Head of caudate nucleus (tissue), 42 donors: Measurements from ENCODE around the gene PLPPR1.
"Not testable (repeated sequence)": the region's sequence is repeated elsewhere in the genome, so short reads cannot be mapped to it uniquely, and the experiment has no call there.

ENCODE experiments used
- DNase-seq, 42 donors: peaks; one replicate each; pipeline versions ENCODE4 v3.0.0 to v3.0.0-alpha.2; 2020 to 2021; ENCODE audit warnings: mixed read lengths in 7 of 42
- intact Hi-C: fragments of 100-400 bp; cut with DNase I; formaldehyde crosslinking; loops from one replicate; pipeline ENCODE4 v1.15.0; 2022

The PLPPR1 gene

DNA sequence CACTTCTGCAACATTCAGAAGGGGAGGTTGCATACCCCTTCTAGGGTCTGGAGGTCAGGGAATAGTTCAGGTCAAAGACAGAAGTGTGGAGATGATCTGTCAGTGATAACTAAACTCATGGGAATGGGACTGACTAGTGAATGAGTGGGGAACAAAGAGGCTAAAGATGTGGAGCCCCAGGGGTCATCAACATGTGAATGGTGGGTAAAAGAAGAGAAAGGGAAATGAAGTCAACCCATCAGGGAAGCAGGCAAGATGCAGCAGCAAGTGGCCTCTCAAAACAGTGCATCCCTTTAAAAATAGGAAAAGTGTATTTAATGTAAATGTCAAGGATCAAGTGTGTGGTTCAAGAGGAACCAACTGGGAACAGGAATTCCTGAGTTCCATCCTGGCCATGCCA is 69.9 kb downstream of the PLPPR1 start:
- no peak for DNase-seq
- intact Hi-C loops = loop anchor here (10.0 kb wide), 1 partner anchor 384 kb away; no protein-coding TSS in a partner anchor

DNA sequence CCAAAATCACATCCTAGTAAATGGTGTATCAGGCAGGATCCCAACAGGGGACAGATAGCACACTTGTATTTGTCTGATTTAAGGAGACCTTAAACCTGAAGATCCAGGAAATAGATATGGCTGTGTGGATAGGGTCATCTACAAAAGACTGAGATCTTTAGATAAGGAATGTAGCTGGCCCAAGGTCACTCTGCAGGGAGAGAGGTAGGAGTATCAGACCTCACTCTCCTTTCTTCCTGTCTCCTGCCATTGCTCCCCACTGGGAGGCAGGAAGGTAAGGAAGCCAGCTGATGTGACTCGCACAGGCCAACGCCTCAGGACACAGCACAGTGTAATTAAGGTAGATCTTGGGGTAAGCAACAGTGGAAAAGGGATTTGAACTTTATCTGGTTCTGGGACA is 85.8 kb downstream of the PLPPR1 start:
- DNase-seq = no peak
- intact Hi-C loops = no loop called here

DNA sequence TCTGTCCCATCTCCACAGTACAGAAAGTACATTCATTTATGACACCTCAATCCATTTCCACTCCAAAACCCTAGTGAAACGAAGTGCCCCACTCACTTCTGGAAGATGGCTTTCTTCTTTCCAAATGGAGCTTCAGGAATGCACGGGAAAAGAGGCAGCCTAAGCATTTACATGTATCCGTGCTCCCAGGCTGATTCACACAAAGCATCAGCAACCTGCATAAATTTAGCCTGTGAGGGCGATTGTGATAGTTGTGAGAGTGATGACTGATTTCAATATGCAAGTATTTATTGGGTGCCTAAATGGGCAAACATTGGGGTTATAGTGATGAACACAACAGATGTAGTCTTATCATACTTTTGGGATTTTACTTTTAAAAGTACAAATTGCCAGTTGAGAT is 86.6 kb downstream of the PLPPR1 start:
- intact Hi-C loops = loop anchor here (5.0 kb wide), 3 partner anchors 88 to 197 kb away; partner anchors contain the start of gene PLPPR1
- peak in 7 of 42 donors; percentile 7 to 49 (median 20) for DNase-seq

DNA sequence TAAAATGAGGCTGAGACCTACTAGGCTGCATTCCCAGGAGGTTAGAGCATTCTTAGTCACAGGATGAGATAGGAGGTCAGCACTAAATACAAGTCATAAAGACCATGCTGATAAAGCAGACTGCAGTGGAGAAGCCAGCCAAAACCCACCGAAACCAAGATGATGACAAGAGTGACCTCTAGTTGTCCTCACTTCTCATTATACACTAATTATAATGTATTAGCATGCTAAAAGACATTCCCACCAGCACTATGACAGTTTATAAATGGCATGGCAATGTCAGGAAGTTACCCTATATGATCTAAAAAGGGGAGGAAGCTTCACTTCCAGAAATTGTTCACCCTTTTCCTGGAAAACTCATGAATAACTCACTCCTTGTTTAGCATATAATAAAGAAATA is 88.6 kb downstream of the PLPPR1 start:
- intact Hi-C loops = loop anchor here (5.0 kb wide), 3 partner anchors 90 to 195 kb away; partner anchors contain the start of gene PLPPR1
- peak in 1 of 42 donors; percentile 46 for DNase-seq

DNA sequence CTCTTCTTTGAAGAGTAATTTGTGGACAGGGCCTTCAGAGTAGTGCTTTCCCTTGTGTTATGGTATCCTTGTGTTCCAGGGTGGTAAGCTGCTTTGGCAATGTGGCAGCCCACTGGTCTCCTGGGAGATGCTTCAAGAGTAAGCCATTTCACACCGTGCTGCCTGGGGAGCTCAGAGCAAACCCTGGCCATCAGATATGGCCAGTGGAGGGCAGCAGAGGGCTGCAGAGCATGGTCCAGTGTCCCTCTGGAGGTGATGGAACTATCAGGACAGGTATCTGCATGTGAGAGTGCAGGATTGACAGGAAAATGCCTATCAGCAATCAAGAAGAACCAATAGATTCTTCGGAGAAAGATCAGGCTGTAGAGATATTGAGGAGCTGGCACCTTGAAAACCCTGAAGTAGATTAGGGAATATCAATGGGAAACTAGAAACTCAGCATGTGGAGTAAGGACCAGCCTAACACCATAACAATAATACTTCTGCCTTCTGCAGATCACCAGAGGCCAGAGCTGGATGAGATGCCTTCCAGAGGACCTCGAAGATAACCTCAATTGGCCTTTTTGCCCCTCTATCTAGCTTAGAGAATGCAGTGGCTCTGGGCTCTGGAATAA is 90.8 kb downstream of the PLPPR1 start:
- DNase-seq = peak; percentile 9 to 92 (median 73)
- intact Hi-C loops = loop anchor here (5.0 kb wide), 3 partner anchors 92 to 193 kb away; partner anchors contain the start of gene PLPPR1

DNA sequence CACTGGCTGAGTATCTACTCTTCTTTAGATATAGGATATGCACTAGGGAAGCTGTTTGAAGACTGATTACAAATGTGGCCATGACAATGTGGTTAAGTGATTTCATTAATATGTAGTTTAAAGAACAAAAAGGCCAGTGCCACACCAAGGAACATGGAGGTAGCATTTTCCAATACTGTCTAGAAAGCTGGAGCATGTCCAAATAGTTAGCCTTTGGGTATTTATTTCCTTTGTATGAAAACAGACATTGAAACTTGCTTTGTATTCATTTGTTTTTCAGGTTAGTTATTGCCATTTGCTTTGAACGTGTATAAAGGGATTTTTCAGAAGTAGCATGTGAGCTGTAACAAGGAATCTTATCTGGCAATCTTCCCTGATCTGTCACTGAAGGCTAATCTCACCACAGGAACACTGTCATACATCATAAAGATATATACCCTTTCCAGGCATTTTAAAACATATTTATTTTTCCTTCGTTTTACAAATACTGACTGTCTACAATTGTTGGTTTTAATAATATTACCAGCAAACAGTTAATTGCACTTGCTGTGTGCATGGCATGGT is 93.4 kb downstream of the PLPPR1 start:
- DNase-seq = no peak
- intact Hi-C loops = no loop called here

DNA sequence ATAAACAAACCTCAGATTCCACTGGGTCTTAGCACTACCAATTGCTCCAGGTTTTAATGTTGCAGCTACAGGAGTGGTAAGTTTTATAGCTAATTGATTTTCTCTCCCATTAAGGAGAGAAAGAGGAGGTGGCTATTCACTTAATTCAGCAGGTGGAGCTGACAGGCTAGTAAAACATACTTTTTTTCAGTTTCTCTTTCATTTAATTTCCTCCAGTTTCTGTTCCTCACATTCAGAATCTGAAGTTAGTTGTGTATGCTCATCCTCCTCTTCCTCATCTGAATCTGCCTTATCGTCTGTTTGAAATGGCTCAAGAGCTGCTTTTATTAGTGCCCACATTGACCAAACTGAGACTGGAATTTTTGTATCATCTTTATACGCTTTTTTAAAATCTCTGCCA is 98.0 kb downstream of the PLPPR1 start:
- no peak for DNase-seq
- intact Hi-C loops = no loop called here

DNA sequence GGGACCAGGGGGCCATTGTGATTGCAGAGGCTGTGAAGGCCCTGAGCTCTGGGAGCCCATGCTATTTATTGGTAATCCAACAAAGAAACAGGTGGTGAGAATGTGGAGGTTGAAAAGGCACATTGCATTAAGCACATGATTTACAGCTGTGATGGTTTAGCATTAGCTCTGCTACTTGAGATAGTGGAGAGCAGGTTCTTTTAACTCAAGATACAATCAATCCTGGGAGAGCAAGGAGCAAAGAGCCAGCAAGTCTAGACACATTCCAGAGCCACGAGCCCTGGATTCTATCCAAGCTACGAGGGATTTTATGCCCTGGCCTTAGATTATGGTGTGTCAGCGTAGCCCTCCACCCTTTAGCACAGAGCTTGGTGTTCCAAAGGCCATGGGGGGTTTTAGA is 98.8 kb downstream of the PLPPR1 start:
- intact Hi-C loops = not testable (repeated sequence)

DNA sequence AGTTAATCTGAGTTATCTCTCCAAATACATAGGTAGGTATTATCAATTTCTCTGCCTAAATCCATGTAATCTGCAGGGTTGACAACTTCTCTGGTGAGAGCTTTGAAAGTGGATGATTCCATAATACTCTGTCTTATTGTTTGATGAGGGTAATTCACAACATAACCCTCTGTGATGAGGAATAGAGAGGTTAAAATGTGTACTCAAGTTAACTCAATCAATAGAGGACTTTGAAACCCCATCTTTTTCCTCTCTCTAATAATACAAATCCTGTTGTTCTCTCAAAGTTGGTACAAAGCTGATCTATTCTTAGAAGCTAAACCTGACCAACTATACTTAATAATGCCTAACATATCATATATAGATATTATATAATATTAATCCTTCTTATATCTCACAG is 100.1 kb downstream of the PLPPR1 start:
- intact Hi-C loops = no loop called here

More for the DNA sequence above, 98.8 kb downstream of the PLPPR1 start:
- DNase-seq = not testable (repeated sequence)

DNA sequence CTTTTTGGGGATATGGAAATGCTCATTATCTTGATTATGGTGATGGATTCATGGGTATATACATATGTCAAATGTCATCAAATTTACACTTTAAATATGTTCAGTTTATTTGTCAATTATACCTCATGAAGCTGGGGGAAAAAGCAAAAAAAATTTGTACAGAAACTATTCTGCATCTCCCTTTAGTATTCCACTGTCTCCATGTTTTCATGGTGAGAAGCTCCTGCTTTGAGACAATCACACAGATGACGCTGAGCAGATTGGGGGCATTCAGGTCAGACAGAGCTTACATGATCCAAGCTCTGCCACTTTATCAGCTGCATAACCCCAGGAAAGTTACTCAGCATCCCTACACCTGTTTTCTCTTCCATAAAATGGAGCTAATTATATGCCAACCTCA is 101.5 kb downstream of the PLPPR1 start:
- intact Hi-C loops = no loop called here
- DNase-seq = no peak

More for the DNA sequence above, 100.1 kb downstream of the PLPPR1 start:
- DNase-seq = no peak

DNA sequence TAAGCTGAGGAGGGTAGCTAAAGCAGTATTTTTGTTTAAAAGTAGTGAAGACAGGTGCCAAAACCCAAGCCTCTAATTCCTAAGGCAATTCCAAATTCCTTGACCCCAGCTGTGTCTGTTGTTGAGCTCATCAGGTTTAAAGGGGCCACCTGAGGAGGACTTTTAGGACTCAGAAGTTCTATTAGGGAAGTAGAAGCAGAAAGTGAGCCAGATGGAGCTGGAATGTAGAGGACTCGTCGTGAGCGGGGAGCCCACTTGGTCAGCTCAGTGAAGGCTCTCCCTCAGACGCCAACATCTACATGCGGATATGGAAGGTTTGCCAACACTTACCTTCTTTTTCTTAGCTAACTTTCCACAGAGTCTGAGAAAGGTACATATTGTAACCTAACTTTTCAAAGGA is 102.8 kb downstream of the PLPPR1 start:
- no peak for DNase-seq
- intact Hi-C loops = no loop called here

DNA sequence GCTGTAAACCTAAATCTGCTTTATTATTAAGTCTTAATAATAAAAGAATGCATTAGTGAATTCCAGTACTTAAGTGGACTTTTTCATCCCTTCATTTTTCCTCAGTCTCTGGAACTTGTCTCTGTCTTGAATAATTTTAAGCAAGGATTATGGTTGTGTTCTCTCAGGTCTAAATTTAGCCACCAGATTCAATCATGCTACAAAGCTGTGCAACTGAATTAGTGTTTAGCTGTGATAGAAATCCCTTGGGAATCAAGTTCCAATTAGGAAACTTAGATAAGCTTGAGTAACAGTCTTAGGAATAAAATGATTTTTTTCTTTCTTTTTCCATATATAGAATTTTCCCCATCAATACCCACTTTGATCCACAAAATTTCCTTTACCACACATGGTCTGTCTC is 104.3 kb downstream of the PLPPR1 start:
- no peak for DNase-seq
- intact Hi-C loops = no loop called here

DNA sequence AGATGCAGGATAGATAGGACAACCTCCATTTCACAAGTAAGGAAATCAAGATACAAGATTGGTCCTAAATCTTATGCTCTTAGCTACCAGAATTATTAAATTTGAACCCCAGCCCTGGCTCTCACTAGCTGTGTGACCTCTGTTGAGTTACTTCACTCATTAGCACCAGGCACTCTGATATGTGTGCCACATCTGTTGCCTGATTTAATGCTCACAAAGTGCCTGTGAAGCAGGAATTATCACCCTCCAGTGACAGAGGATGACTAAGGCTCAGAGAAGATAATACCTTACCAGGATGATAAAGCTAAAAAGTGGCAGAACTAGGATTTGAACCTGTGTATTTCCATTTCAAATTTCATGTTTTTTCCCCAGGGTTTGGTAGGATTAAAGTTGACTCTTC is 110.0 kb downstream of the PLPPR1 start:
- intact Hi-C loops = no loop called here

DNA sequence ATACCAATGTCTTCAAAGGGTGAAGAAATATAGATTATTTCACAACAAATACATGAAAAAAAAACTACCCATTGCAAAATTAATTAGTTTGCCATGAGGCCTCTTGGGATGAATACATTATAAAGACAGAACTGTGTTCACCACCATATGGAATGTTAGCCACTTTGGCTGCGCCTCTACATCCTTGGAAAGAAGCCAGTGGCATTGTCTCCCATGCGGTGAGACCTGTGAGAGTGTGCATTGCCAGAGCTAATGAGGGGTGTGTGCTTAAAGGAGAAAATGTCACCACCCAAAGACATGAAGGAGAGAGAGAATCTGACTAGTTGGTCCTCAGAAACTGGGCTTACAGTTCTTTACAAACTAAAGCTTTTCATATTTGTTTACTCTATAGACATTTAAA is 110.6 kb downstream of the PLPPR1 start:
- no peak for DNase-seq
- intact Hi-C loops = no loop called here

More for the DNA sequence above, 110.0 kb downstream of the PLPPR1 start:
- no peak for DNase-seq

DNA sequence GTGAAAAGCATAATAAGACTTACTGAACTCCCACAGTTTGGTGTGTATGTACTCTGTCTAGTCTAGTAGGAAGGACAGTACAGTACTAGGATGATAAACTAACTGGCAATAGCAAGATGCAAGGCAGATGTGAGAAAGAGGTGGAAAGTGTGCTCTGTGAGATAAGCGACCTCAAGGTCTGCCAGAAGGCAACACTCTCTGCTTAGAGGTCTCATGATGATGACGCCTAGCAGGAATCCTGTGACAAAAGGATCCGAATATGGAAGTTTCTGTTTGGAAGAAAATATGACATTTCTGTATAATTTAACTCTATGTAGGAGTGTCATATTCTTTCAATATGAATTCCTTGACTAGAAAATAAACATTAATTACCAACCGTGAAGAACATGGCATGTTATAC is 112.2 kb downstream of the PLPPR1 start:
- intact Hi-C loops = no loop called here
- DNase-seq = no peak

DNA sequence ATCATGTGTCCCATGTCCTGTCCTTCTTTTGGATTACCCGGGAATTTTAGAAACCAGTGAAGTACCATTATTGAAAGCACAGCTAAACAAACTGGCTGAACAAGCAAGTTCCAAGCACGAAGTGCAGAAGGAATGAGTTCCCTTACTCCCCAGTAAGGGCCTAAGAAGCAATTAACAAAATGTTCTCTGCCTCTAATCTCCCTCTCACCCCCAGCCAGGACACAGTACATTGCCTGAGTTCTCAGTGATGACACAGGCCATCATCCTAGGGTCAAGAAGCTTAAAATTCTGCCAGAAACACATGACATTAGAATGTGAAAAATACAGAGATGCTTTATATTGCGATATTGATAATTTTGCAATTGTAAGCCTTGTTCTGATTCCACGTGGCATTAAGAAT is 118.0 kb downstream of the PLPPR1 start:
- intact Hi-C loops = no loop called here
- DNase-seq = no peak

DNA sequence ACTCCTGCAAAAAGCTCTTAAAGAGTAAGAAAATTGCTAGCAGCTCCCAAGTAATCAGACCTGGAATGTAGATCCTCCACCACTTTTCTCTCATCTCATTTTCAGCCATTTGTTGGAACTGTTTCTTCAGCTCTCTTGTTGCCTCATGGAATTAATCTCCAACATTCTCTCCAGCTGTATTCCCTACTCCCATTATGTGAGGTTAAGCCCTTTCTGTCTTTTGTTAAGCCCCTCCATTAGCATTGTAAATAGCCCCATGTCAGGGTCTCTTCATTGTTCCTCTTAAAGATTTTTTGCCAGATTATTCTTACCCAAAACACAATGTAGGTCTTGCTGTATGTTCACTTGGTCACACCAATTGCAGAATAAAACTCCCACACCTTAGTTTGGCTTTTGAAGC is 119.8 kb downstream of the PLPPR1 start:
- no peak for DNase-seq
- intact Hi-C loops = no loop called here

DNA sequence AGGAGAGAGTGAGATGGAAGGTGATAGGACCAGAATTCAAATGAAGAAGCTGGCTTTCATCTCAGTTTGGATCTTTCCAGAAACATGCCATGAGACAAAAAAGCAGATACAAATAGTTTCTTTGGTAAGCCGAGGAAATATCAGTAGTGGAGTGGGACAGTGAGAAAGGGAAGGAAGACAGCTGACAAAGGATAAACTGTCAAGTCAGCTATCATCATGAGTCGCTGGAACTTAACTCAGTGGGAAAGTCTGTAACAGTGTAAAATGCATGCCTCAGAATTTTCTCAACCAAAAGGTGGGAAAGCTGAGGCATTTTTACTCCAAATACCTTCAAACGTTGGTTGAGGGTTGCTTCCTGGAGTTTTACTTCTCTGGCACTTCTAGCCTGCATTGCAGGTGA is 129.8 kb downstream of the PLPPR1 start:
- DNase-seq = no peak

DNA sequence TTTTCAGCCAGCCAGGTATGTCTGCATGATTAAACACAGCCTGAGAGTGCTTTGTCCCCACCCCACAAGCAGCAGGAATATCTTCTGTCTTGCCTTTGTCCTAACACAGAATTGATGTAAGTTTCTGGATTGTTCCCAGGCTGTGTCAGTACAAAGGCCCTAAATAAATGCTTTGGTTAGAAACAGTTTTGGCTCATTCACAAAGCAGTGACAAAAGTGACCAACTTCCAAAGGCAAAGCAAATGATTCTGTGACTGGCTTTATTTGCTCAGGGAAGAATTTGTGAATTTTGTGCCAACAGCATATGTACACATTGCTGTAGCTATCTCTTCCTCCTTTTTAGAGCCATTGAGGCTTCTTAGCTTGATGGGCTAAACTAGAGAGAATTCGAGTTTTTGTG is 133.7 kb downstream of the PLPPR1 start:
- intact Hi-C loops = no loop called here
- DNase-seq = peak in 17 of 42 donors; percentile 16 to 77 (median 38)

More for the DNA sequence above, 129.8 kb downstream of the PLPPR1 start:
- intact Hi-C loops = no loop called here

DNA sequence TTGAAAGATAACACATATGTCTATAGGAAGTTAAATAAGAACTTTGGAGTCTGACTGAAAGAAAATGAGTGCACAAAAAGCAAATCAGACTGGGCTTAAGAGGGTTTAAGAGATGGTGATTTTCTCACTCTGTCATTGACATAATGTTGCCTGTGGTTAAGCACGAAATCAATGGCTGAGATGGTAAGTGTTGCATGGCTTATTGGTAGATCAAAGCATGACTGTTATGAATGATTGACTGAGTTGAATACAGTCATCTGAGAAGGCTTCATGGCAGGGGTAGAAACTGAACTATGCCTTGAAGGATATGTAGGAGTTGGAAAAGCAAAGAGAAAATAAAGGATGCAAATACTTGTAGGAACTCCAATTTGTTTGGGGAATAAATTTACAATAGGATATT is 136.6 kb downstream of the PLPPR1 start:
- DNase-seq = no peak
- intact Hi-C loops = loop anchor here (2.0 kb wide), 1 partner anchor 60 kb away; no protein-coding TSS in a partner anchor
